ENCODE data around the gene SLC1A7. TPM values are rescaled to one million over a fixed set of nuclear protein-coding genes. Genes with fewer than 3 reads are reported as not detected.

SLC1A7 gene
- total RNA-seq, 1 experiment from 2014 or later, result 0.31 TPM

- TF ChIP-seq, protein P1, sequence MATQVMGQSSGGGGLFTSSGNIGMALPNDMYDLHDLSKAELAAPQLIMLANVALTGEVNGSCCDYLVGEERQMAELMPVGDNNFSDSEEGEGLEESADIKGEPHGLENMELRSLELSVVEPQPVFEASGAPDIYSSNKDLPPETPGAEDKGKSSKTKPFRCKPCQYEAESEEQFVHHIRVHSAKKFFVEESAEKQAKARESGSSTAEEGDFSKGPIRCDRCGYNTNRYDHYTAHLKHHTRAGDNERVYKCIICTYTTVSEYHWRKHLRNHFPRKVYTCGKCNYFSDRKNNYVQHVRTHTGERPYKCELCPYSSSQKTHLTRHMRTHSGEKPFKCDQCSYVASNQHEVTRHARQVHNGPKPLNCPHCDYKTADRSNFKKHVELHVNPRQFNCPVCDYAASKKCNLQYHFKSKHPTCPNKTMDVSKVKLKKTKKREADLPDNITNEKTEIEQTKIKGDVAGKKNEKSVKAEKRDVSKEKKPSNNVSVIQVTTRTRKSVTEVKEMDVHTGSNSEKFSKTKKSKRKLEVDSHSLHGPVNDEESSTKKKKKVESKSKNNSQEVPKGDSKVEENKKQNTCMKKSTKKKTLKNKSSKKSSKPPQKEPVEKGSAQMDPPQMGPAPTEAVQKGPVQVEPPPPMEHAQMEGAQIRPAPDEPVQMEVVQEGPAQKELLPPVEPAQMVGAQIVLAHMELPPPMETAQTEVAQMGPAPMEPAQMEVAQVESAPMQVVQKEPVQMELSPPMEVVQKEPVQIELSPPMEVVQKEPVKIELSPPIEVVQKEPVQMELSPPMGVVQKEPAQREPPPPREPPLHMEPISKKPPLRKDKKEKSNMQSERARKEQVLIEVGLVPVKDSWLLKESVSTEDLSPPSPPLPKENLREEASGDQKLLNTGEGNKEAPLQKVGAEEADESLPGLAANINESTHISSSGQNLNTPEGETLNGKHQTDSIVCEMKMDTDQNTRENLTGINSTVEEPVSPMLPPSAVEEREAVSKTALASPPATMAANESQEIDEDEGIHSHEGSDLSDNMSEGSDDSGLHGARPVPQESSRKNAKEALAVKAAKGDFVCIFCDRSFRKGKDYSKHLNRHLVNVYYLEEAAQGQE (IDR thresholded peaks at IDR 0.05; ENCODE audit: insufficient read depth in 1 of 2, low read depth in 2 of 2, low read length in 1 of 2), result no peak
- TF ChIP-seq POLR2AphosphoS5 (IDR thresholded peaks at IDR 0.05; ENCODE audit: low read depth, low read length) (no peak), TCF7L2 (IDR thresholded peaks at IDR 0.05; ENCODE audit: low read depth, low read length) (no peak), CTCF (IDR thresholded peaks at IDR 0.05) (no peak), SIN3A (IDR thresholded peaks at IDR 0.05; ENCODE audit: borderline replicate concordance, insufficient read depth, low read depth, low read length) (no peak)
- H3K27ac ChIP-seq (ENCODE audit: low read length), result no peak overlapping the region
- BruUV-seq (replicated peaks), result no TSS peak
- H3K4me3 ChIP-seq (ENCODE audit: low read depth in 2 of 2, low read length in 2 of 2), result no peak overlapping the region
- ChIA-PET POLR2A (no interaction called here), CTCF (no interaction called here)
- H3K9me3 ChIP-seq (ENCODE audit: control insufficient read depth, insufficient read depth, low read depth, low read length), result no peaks in the 10 kb centered on the region
- peaks cover 17% of the 10 kb centered on the region for H3K4me1 ChIP-seq (ENCODE audit: control insufficient read depth, insufficient read depth, low read length)
- H3K36me3 ChIP-seq (ENCODE audit: control insufficient read depth, insufficient read depth, low read length), result no peaks in the 10 kb centered on the region
- in situ Hi-C loops (cut with HindIII; ENCODE audit: low pct_unique_long_range_greater_than_20kb, low sequenced_read_pairs) (no loop called here), intact Hi-C loops (cut with micrococcal nuclease; ENCODE audit: unreplicated experiment) (loop anchor here (10.0 kb wide), 1 partner anchor 130 kb away; no protein-coding TSS in a partner anchor)
- DNase-seq (ENCODE audit: low read depth, low spot score) (no peak), ATAC-seq (no peak)
- no peaks in the 10 kb centered on the region for H3K27me3 ChIP-seq (ENCODE audit: control insufficient read depth, insufficient read depth, low read length)
Observed at GRCh38 chr1:53044926-53045325, 97.5 kb downstream of the SLC1A7 start.

DNA sequence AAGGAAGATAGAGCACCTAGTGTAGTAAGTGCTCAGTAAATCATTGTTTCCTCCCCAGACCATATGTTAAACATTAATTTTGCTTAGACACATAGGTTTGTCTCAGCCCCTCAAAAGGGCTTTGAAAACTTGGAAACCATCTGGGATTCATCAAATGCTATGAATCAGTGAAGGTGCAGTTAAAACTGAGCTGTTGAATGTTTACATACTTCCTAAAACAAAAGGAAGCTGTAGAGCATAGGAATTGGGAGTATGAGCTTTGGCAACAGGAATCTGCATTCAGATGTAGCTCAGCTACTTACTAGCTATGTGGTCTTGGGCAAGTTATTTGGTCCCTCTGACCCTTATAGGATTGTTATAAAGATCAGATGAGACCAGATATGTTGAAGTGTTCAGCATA lies 99.2 kb downstream of the SLC1A7 start:
- BruUV-seq (replicated peaks), result no TSS peak
- in situ Hi-C loops (cut with HindIII; ENCODE audit: low pct_unique_long_range_greater_than_20kb, low sequenced_read_pairs) (no loop called here), intact Hi-C loops (cut with micrococcal nuclease; ENCODE audit: unreplicated experiment) (loop anchor here (10.0 kb wide), 1 partner anchor 132 kb away; no protein-coding TSS in a partner anchor)
- ChIA-PET CTCF (no interaction called here), POLR2A (no interaction called here)
- H3K27ac ChIP-seq (ENCODE audit: low read length), result no peak overlapping the region
- no peaks in the 10 kb centered on the region for H3K27me3 ChIP-seq (ENCODE audit: control insufficient read depth, insufficient read depth, low read length)
- no peaks in the 10 kb centered on the region for H3K9me3 ChIP-seq (ENCODE audit: control insufficient read depth, insufficient read depth, low read depth, low read length)
- H3K4me1 ChIP-seq (ENCODE audit: control insufficient read depth, insufficient read depth, low read length), result peaks cover 15% of the 10 kb centered on the region
- DNase-seq (ENCODE audit: low read depth, low spot score) (no peak), ATAC-seq (no peak)
- no peaks in the 10 kb centered on the region for H3K36me3 ChIP-seq (ENCODE audit: control insufficient read depth, insufficient read depth, low read length)
- TF ChIP-seq POLR2AphosphoS5 (IDR thresholded peaks at IDR 0.05; ENCODE audit: low read depth, low read length) (no peak), CTCF (IDR thresholded peaks at IDR 0.05) (no peak), TCF7L2 (IDR thresholded peaks at IDR 0.05; ENCODE audit: low read depth, low read length) (no peak), SIN3A (IDR thresholded peaks at IDR 0.05; ENCODE audit: borderline replicate concordance, insufficient read depth, low read depth, low read length) (no peak)
- TF ChIP-seq, protein P1 (IDR thresholded peaks at IDR 0.05; ENCODE audit: insufficient read depth in 1 of 2, low read depth in 2 of 2, low read length in 1 of 2), result no peak
- no peak overlapping the region for H3K4me3 ChIP-seq (ENCODE audit: low read depth in 2 of 2, low read length in 2 of 2)
